Right lobe of liver (tissue), 4 donors: ENCODE data around the gene LRMDA.

Experiments
- POLR2A ChIP-seq: fragments of 450-650 bp; IDR thresholded peaks from one replicate; pipeline ENCODE4 v1.6.1; 2017; ENCODE audit warnings: antibody characterized with exemption, mild to moderate bottlenecking
- TF ChIP-seq, protein P1 (sequence below), 4 donors: fragments of 200-600 bp in 3 of 4; fragments of 450-650 bp in 1 of 4; IDR thresholded peaks; one replicate each; pipeline versions ENCODE4 v1.5.1 to v1.8.0; 2016 to 2022; ENCODE audit warnings: antibody characterized with exemption in 4 of 4, mild to moderate bottlenecking in 2 of 4
- donor health status: DM: no; HTN: no; CAD: no.
- donor health status: DM: no; HTN: no; CAD: no.
- donor health status: DM: no; HTN: yes; CAD: no.

DNA sequence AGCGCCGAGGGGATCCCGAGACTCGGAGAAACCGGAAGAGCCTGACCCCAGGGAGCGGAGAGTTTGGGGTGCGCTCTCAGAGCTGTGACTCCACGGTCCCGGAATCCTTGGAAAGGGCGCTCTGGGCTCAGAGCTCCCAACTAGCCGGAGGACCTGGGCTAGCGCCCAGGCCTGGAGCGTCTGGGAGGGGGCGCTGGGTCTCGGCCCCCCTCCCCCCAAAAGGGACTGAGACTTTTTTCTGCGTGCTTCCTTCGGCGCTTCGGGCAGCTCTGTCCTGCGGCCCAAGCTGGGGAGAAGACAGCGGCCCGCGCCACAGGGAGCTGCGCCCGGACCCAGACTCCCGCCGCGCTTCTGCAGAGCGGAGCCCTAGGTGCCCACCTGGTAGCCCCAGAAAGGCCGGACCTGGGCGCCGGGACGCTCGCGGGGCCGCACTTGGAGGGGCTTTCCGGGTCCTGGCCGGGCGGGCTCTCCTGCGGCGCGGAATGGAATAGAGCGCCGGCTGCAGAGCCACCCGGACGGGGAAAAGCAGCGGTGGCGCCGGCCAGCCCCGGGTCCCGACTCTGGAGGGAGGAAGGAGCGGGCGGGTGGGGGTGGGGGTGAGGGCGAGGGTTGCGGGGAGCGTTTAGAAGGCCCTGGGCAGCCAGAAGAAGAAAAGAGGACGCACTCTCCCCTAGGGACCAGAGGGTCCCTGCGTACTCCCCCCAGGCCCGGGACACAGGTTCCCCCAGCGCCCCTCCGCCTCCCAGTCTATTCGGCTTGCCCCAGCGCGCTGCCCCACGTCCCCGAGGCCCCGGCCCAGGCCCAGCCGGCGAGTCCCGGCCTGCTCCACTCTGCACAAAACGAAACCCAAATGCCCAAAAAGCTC is 34.6 kb upstream of the LRMDA start:
- TF ChIP-seq, protein P1, sequence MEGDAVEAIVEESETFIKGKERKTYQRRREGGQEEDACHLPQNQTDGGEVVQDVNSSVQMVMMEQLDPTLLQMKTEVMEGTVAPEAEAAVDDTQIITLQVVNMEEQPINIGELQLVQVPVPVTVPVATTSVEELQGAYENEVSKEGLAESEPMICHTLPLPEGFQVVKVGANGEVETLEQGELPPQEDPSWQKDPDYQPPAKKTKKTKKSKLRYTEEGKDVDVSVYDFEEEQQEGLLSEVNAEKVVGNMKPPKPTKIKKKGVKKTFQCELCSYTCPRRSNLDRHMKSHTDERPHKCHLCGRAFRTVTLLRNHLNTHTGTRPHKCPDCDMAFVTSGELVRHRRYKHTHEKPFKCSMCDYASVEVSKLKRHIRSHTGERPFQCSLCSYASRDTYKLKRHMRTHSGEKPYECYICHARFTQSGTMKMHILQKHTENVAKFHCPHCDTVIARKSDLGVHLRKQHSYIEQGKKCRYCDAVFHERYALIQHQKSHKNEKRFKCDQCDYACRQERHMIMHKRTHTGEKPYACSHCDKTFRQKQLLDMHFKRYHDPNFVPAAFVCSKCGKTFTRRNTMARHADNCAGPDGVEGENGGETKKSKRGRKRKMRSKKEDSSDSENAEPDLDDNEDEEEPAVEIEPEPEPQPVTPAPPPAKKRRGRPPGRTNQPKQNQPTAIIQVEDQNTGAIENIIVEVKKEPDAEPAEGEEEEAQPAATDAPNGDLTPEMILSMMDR (IDR thresholded peaks at IDR 0.05), result no peak
- TF ChIP-seq POLR2A, result no peak
